Esophagus squamous epithelium (tissue), 5 donors: Measurements from ENCODE around the gene DROSHA. TPM values are rescaled to one million over a fixed set of nuclear protein-coding genes. Genes with fewer than 3 reads are reported as not detected.

Experiments used
- DNase-seq: peaks from one replicate; lab custom pipeline; 2025; lab: John Stamatoyannopoulos, UW
- H3K27ac ChIP-seq, 4 donors: fragments of 200-600 bp; sonication (generic); one replicate each; pipeline ENCODE4 v1.5.1; 2016 to 2019; ENCODE audit warnings: mild to moderate bottlenecking in 1 of 4
- H3K27me3 ChIP-seq, 4 donors: fragments of 200-600 bp; sonication (generic); 1 replicate in 3 of 4; 2 replicates in 1 of 4; pipeline versions ENCODE4 v1.5.1 to v1.6.0; 2017 to 2021; ENCODE audit warnings: antibody characterized with exemption in 1 of 4
- H3K36me3 ChIP-seq, 3 donors: fragments of 200-600 bp; sonication (generic); one replicate each; pipeline ENCODE4 v1.5.1; 2016 to 2019
- H3K4me1 ChIP-seq, 3 donors: fragments of 200-600 bp; sonication (generic); one replicate each; pipeline ENCODE4 v1.5.1; 2017 to 2019
- H3K4me3 ChIP-seq, 4 donors: fragments of 200-600 bp; sonication (generic); 1 replicate in 3 of 4; 2 replicates in 1 of 4; pipeline ENCODE4 v1.5.1; 2016 to 2019; ENCODE audit warnings: mild to moderate bottlenecking in 2 of 4, moderate library complexity in 1 of 4
- H3K9me3 ChIP-seq, 3 donors: fragments of 200-600 bp; sonication (generic); one replicate each; pipeline ENCODE4 v1.5.1; 2016 to 2019
- POLR2A ChIP-seq, 4 donors: fragments of 450-650 bp; IDR thresholded peaks; one replicate each; pipeline ENCODE4 v1.6.1; 2017; ENCODE audit warnings: antibody characterized with exemption in 4 of 4, mild to moderate bottlenecking in 4 of 4, moderate library complexity in 3 of 4
- WGBS, 2 donors: methylation state at CpG; one replicate each; pipeline ENCODE4 v1.1.5; 2018; 5-methylcytosine and 5-hydroxymethylcytosine counted together
- intact Hi-C: fragments of 100-400 bp; cut with DNase I; formaldehyde crosslinking; loops from one replicate; pipeline ENCODE4 v1.15.0; 2022
- total RNA-seq, 4 donors: library from RNA; depleted of rRNA; stranded (reverse); fragments of >200 nt; gene quantifications; one replicate each; pipeline ENCODE4 v1.1.0, GENCODE V29; 2016
- TF ChIP-seq, protein P1 (sequence below), 6 experiments: fragments of 450-650 bp in 4 of 6; fragments of 200-600 bp in 2 of 6; sonication (generic) in 2 of 6; IDR thresholded peaks; one replicate each; pipeline ENCODE4 v1.5.1; 2016 to 2019; ENCODE audit warnings: antibody characterized with exemption in 6 of 6, mild to moderate bottlenecking in 4 of 6, moderate library complexity in 4 of 6
- donor health status: DM: yes; HTN: yes; CAD: no.

The DROSHA gene
- 10 to 100 TPM; 26.1 to 36.5 (median 31.8) TPM for total RNA-seq

GRCh38 chr5:31531888-31532547 is at the start of gene DROSHA, which contains the start of gene C5orf22:
Gene DROSHA (minus strand): TSS chr5:31532093. CDS start chr5:31529059, 3,034 bp downstream.
Gene C5orf22 (plus strand): TSS chr5:31532301. CDS start chr5:31532393, 92 bp downstream.
- Histone ChIP-seq H3K27ac (peak within 1 kb of the TSS; percentile 74 to 85 (median 84)), H3K9me3 (no peaks in the 10 kb centered on the region), H3K36me3 (peaks cover 12 to 53% (median 16%) of the 10 kb centered on the region in 3 donors), H3K4me1 (peaks cover 19 to 36% (median 24%) of the 10 kb centered on the region in 3 donors), H3K27me3 (no peaks in the 10 kb centered on the region), H3K4me3 (peak within 1 kb of the TSS; percentile 76 to 95 (median 80))
- DNase-seq = peak; percentile 59
- 0% methylated on average over 33 to 34 of the region's 52 CpGs for WGBS, 2 donors
- TF ChIP-seq POLR2A (IDR thresholded peaks at IDR 0.05) = peak in 1 of 4 donors; percentile 66
- TF ChIP-seq, protein P1, sequence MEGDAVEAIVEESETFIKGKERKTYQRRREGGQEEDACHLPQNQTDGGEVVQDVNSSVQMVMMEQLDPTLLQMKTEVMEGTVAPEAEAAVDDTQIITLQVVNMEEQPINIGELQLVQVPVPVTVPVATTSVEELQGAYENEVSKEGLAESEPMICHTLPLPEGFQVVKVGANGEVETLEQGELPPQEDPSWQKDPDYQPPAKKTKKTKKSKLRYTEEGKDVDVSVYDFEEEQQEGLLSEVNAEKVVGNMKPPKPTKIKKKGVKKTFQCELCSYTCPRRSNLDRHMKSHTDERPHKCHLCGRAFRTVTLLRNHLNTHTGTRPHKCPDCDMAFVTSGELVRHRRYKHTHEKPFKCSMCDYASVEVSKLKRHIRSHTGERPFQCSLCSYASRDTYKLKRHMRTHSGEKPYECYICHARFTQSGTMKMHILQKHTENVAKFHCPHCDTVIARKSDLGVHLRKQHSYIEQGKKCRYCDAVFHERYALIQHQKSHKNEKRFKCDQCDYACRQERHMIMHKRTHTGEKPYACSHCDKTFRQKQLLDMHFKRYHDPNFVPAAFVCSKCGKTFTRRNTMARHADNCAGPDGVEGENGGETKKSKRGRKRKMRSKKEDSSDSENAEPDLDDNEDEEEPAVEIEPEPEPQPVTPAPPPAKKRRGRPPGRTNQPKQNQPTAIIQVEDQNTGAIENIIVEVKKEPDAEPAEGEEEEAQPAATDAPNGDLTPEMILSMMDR (IDR thresholded peaks at IDR 0.05) = peak in 1 of 6 experiments; percentile 7
- intact Hi-C loops = no loop called here

GRCh38 chr5:31579558-31579957 is 47.7 kb upstream of the DROSHA start:
- no peaks in the 10 kb centered on the region for H3K4me1 ChIP-seq
- intact Hi-C loops = no loop called here
- H3K9me3 ChIP-seq = no peaks in the 10 kb centered on the region
- no peak for TF ChIP-seq POLR2A (IDR thresholded peaks at IDR 0.05)
- TF ChIP-seq, protein P1 (IDR thresholded peaks at IDR 0.05) = no peak
- peaks cover 0 to 12% (median 0%) of the 10 kb centered on the region in 4 donors for H3K27me3 ChIP-seq
- no peak for DNase-seq
- H3K4me3 ChIP-seq = no peak overlapping the region
- H3K36me3 ChIP-seq = no peaks in the 10 kb centered on the region
- WGBS, 2 donors = 82 to 90% methylated on average over 2 of the region's 2 CpGs
- H3K27ac ChIP-seq = no peak overlapping the region

DNA sequence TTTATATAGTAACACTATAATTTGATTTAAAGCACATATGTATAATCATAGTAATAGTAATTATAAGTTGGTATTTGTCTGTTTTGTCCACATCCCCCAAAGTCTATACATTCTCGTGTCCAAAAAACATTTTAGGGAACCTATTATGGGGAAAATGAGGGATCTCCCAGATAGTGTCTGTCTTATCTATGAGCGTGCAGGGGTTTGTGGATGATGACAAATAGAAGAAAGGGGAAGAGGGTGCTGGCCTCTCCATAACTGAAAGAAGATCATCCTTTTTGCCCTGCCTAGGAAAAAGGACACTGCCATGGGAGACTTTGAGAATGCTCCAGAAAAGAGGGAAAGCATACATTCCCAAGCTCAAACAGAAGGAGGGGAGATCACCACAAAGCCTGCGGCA is 45.5 kb upstream of the DROSHA start:
- Histone ChIP-seq H3K4me1 (no peaks in the 10 kb centered on the region), H3K4me3 (no peak overlapping the region), H3K27ac (no peak overlapping the region), H3K27me3 (peaks cover 0 to 11% (median 0%) of the 10 kb centered on the region in 4 donors), H3K36me3 (no peaks in the 10 kb centered on the region), H3K9me3 (no peaks in the 10 kb centered on the region)
- intact Hi-C loops = no loop called here
- DNase-seq = no peak
- WGBS, 2 donors = 76 to 82% methylated on average over 3 of the region's 3 CpGs
- TF ChIP-seq, protein P1 (IDR thresholded peaks at IDR 0.05) = no peak
- no peak for TF ChIP-seq POLR2A (IDR thresholded peaks at IDR 0.05)

GRCh38 chr5:31574772-31575171 is 42.9 kb upstream of the DROSHA start:
- no peak for DNase-seq
- Histone ChIP-seq H3K9me3 (no peaks in the 10 kb centered on the region), H3K4me3 (no peak overlapping the region), H3K36me3 (no peaks in the 10 kb centered on the region), H3K4me1 (no peaks in the 10 kb centered on the region), H3K27ac (no peak overlapping the region), H3K27me3 (peaks cover 0 to 7% (median 0%) of the 10 kb centered on the region in 4 donors)
- intact Hi-C loops = no loop called here
- WGBS, 2 donors = 73 to 79% methylated on average over 4 of the region's 4 CpGs
- TF ChIP-seq POLR2A (IDR thresholded peaks at IDR 0.05) = no peak
- TF ChIP-seq, protein P1 (IDR thresholded peaks at IDR 0.05) = no peak

- WGBS, 2 donors = 79 to 85% methylated on average over 10 of the region's 10 CpGs
- Histone ChIP-seq H3K9me3 (no peaks in the 10 kb centered on the region), H3K27ac (no peak overlapping the region), H3K27me3 (peaks cover 0 to 7% (median 0%) of the 10 kb centered on the region in 4 donors), H3K4me3 (no peak overlapping the region), H3K4me1 (no peaks in the 10 kb centered on the region), H3K36me3 (no peaks in the 10 kb centered on the region)
- intact Hi-C loops = no loop called here
- no peak for DNase-seq
- no peak for TF ChIP-seq POLR2A (IDR thresholded peaks at IDR 0.05)
- TF ChIP-seq, protein P1 (IDR thresholded peaks at IDR 0.05) = no peak
These were observed 41.7 kb upstream of the DROSHA start for GRCh38 chr5:31573494-31574142.
